T-helper 1 cell treated with Interleukin-12 subunit alpha and Interleukin-12 subunit beta and Interleukin-4 antibody, amounts not matched to agents 30 μg/mL and 1 μg/mL, for 36 hours (primary cell): Measurements from ENCODE around the gene PPFIA2.
A peak's percentile ranks its signal among the peaks of the same experiment; 100 is the strongest.

Experiments
- H3K27ac Mint-ChIP-seq: one replicate; pipeline ENCODE4 v1.8.0; 2021; ENCODE audit warnings: mild to moderate bottlenecking, mixed read lengths
- H3K27me3 Mint-ChIP-seq: one replicate; pipeline ENCODE4 v1.8.0; 2021; ENCODE audit warnings: low read depth, mixed read lengths
- H3K36me3 Mint-ChIP-seq: one replicate; pipeline ENCODE4 v1.8.0; 2021; ENCODE audit warnings: low read depth, mixed read lengths
- H3K4me1 Mint-ChIP-seq: one replicate; pipeline ENCODE4 v1.8.0; 2021; ENCODE audit warnings: low read depth, mixed read lengths
- H3K4me3 Mint-ChIP-seq: one replicate; pipeline ENCODE4 v1.8.0; 2021; ENCODE audit warnings: mild to moderate bottlenecking, moderate library complexity, mixed read lengths
- H3K9me3 Mint-ChIP-seq: one replicate; pipeline ENCODE4 v1.8.0; 2021; ENCODE audit warnings: mixed read lengths

PPFIA2 gene

DNA sequence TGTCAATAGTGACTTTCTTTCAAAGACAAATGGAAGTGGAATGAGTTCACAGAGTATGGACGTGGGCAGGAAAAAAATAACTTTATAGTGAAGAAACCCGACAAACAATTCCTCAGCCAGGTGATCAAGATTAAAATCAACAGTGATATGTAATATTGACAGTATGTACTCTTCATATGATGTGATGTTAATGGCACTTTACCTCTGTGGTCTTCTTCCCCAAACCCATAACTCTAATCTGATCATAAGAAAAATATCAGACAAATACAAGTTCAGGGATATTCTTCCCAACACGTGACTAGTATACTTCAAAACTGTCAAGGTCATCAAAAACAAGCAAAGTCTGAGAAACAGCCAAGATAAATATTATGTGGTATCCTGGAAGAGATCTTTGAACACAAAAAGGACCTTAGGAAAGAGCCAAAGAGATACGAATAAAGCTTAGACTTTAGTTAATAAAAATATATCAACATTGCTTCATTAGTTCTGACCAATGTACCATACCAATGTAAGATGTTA lies 215.5 kb downstream of the PPFIA2 start:
- Mint-ChIP-seq H3K36me3 (no peaks in the 10 kb centered on the region), H3K4me3 (no peak overlapping the region), H3K27me3 (no peaks in the 10 kb centered on the region), H3K4me1 (no peaks in the 10 kb centered on the region), H3K27ac (no peak overlapping the region), H3K9me3 (no peaks in the 10 kb centered on the region)

DNA sequence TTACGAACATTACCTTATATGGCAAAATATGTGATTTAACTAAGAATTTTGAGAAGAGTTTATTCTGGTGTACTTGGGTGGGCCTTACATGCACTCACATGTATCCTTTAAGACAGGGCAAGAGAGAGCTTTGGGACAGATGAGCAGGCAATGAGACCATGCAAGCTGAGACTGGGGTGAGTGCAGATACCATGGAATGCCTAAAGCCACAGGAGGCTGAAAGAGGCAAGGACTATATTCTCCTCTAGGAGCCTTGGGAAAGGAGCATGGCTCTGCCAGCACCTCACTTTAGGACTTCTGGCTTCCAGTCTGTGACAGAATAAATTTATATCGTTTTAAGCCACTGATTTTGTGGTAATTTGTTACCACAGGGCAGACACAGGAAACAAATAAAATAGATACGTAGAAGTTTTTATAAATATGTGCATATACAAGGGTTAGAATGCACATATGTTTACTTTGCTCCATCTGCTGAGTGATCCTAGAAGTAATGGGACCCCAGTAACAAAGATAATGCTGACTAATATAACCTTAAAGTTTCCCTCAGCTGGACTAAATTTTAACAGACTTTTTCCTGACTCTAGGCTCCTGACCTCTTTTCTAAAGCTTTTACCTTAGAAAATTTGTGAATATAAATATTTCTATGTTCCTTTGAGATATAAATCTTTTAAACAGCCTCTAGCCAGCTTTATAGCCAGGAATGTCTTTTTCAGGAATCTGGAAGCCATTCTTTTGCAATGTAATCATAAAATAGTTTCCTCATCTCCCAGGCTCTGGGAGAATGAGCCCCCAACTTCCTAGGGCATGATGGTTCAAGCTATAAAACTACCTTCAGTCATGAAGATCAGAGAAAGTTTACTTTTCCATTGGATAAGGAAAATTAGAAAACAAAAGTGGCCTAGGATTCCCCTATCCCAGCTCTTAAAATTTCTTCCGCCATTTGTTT lies 216.8 kb downstream of the PPFIA2 start:
- Mint-ChIP-seq H3K4me3 (no peak overlapping the region), H3K27ac (no peak overlapping the region), H3K27me3 (no peaks in the 10 kb centered on the region), H3K36me3 (no peaks in the 10 kb centered on the region), H3K9me3 (no peaks in the 10 kb centered on the region), H3K4me1 (no peaks in the 10 kb centered on the region)

DNA sequence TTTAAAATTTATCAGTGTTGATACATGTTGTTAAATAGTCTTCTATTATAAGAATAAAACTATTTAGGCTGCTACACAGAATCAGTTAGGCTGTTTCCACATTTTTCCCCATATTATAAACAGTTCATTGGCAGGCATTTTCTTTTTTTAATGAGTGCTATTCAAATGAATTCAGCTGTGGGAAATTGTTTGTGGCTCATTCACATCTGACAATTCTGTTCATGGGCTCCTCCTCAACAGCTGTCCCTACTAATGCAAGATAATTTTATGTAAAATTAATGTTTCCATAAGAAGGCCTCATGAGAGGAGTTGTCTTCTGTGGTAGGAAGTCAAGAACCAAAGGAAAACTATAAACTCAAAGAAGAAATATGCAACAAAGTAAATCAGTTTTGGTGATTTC lies 218.0 kb downstream of the PPFIA2 start:
- Mint-ChIP-seq H3K9me3 (no peaks in the 10 kb centered on the region), H3K4me1 (no peaks in the 10 kb centered on the region), H3K4me3 (no peak overlapping the region), H3K27me3 (no peaks in the 10 kb centered on the region), H3K36me3 (no peaks in the 10 kb centered on the region), H3K27ac (no peak overlapping the region)

DNA sequence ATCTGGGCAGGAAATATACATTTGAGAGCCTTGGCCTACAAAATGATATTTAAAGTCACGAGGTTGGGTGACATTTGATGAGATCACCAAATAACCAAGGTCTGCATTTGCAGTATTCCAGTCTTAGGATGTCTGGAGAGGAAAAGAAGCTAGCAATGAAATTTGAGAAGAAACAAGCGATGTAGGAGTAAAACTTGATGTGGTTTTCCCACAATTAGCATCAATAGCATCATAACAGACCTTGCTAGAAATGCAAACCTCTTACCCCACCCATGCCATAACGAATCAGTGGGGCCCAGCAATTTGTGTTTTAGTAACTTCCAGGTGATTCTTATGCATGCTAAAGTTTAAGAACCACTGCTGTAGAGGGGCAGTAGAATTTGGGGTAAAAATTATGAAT lies 219.9 kb downstream of the PPFIA2 start:
- H3K27ac Mint-ChIP-seq: no peak overlapping the region
- H3K4me3 Mint-ChIP-seq: no peak overlapping the region
- H3K27me3 Mint-ChIP-seq: no peaks in the 10 kb centered on the region
- no peaks in the 10 kb centered on the region for H3K4me1 Mint-ChIP-seq
- no peaks in the 10 kb centered on the region for H3K36me3 Mint-ChIP-seq
- H3K9me3 Mint-ChIP-seq: no peaks in the 10 kb centered on the region

DNA sequence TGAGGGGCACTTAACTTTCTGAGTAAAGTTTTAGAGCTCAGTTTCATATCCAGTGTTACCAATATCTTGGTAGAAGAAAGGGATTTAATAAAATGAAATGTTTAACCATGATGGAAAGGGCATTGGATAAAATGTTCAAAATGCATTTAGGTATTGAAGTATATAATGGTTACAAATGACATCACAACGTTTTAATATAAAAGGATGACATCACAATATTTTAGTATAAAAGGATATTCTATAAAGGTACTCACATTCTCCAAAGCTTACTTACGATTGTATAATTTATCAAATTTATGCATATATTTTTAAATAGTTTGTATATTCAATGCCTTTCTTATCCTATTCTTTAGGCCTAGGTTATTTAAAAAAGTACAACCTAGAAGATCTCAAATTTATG lies 226.1 kb downstream of the PPFIA2 start:
- H3K4me1 Mint-ChIP-seq: no peaks in the 10 kb centered on the region
- H3K4me3 Mint-ChIP-seq: no peak overlapping the region
- H3K27ac Mint-ChIP-seq: no peak overlapping the region

DNA sequence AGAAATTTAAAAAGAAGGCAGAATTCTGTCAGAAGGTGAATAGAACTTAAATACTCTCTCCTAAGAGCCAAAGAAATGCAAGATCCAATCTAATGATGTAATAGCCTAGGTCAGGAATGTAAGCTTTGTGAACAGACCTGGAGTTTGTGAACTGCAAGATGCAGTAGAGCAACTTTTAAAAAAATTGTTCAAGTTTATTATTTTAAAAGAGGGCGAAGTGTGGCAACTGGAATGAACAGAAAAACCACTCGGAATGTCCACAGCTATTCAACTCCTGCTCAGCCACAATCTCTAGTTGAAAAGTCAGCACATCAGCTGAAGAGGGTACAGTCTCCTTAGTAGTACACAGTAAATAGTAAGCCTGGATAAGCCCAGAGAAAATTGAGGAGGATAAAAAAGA lies 228.8 kb downstream of the PPFIA2 start:
- no peaks in the 10 kb centered on the region for H3K36me3 Mint-ChIP-seq
- H3K27me3 Mint-ChIP-seq: no peaks in the 10 kb centered on the region
- no peaks in the 10 kb centered on the region for H3K4me1 Mint-ChIP-seq
- H3K4me3 Mint-ChIP-seq: no peak overlapping the region
- no peaks in the 10 kb centered on the region for H3K9me3 Mint-ChIP-seq
- no peak overlapping the region for H3K27ac Mint-ChIP-seq

More for the DNA sequence above, 226.1 kb downstream of the PPFIA2 start:
- Mint-ChIP-seq H3K9me3 (no peaks in the 10 kb centered on the region), H3K36me3 (no peaks in the 10 kb centered on the region), H3K27me3 (no peaks in the 10 kb centered on the region)

DNA sequence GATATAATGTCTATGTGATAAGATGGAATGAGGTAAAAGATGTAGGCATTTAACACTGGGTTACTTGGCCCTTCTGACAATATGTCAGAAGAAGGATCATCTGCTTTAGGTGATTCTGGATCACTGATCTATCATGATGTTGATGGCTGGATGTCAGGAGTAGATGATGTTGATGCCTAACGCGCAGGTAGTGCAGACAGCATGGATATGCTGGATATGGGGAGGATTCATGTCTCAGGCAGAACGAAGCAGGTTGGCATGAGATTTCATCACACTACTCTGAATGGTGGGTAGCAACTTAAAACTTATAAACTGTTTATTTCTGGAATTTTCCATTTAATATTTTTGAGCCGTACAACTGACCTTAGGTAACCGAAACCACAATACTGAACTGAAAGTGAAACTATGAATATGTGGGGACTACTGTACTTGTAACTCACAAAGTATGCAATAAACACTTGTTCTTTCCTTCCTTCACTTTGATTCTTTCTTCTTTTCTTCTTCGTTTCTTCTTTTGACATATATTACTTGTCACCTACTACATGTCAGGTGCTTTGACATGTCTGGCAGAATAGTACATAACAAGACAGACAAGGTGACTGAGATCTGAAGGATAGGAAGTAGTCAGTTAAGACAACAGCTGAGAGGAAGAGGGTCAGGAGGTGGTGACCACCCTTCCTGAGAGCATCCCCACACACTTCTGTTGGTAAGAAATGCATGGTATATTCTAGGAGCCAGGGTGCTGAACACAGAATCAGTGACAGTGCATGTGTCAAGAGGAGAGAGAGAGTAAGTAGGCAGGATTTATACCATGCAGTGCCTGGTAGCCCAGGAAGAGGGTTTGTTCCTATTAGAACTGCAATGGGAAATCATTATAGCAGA lies 238.8 kb downstream of the PPFIA2 start:
- Mint-ChIP-seq H3K36me3 (no peaks in the 10 kb centered on the region), H3K4me3 (peak overlapping the region; percentile 30), H3K4me1 (peaks cover 4% of the 10 kb centered on the region), H3K9me3 (no peaks in the 10 kb centered on the region), H3K27ac (peak overlapping the region; percentile 6), H3K27me3 (no peaks in the 10 kb centered on the region)

DNA sequence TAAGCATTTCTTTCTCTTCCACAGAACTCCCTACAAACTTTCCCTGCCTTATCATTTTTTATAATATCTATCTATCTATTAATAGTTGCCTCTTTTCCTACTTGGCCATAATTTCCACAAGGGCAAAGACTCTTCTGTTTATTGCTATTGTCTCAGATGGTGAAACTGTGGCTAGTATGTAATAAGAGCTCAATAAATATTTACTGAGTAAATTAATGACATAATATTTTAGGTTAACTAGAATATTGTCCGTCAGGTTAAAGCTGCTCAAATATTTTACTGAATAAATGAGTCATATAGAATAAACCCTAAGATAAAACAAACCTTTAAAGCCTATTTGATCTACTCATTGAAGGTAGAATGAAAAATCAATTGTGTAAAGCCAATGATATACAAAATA lies 240.5 kb downstream of the PPFIA2 start:
- H3K27me3 Mint-ChIP-seq: no peaks in the 10 kb centered on the region
- H3K4me1 Mint-ChIP-seq: peaks cover 4% of the 10 kb centered on the region
- no peak overlapping the region for H3K4me3 Mint-ChIP-seq
- H3K36me3 Mint-ChIP-seq: no peaks in the 10 kb centered on the region
- H3K9me3 Mint-ChIP-seq: no peaks in the 10 kb centered on the region
- no peak overlapping the region for H3K27ac Mint-ChIP-seq

DNA sequence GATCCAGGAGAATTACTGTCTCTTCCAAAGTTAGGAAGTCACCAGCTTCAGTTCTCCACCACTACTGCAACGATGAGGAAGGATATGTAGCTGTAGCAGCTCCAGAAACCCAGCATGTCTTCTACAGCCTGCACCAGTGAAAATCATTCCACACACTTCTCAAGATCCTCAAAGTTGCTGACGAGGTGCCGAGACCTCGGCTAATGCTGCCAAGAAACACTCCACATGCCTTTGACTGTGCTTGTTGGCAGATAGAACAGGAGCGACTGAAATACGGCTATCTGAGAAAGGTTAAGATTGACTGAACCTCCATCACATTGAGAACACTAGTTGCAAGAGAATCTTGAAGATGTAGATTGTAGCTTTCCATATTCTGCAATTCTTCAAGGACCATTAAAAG lies 241.9 kb downstream of the PPFIA2 start:
- Mint-ChIP-seq H3K4me1 (peaks cover 4% of the 10 kb centered on the region), H3K4me3 (no peak overlapping the region), H3K27me3 (no peaks in the 10 kb centered on the region), H3K36me3 (no peaks in the 10 kb centered on the region), H3K27ac (no peak overlapping the region), H3K9me3 (no peaks in the 10 kb centered on the region)

DNA sequence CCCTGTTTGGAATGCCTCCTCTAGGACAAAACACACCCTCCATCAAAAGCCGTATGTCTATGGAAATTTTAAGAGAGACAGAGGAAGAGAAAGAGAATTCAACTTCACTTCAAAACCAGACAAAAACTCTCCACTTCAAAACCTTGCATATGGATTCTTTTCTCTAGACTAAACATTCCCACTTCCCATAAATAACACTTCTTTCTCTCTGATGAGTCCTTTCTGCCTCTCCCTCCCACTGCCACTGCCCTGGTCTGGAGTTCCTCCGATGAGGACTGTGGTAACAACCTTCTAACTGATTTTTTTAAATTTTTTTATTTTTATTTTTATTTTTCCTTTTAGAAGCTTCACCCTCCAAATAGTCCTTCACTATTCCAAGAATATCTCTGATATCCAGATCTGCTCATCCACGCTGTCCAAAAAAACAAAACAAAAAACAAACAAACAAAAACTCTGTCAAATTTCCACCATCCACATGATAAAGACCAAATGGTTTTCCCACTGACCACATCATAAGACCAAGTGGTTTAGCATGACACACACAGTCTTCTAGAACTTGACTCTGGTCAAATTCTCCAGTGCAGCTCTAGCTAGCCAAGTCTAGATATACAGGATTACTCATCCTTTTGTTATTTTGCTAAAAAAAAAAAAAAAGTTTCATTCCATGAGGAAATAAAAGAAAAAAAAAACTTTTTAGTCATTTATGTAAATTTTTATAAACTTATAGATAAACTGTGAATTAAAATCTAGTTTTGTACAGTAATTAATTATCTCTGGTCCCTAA lies 256.0 kb downstream of the PPFIA2 start:
- no peak overlapping the region for H3K27ac Mint-ChIP-seq
- no peaks in the 10 kb centered on the region for H3K27me3 Mint-ChIP-seq

DNA sequence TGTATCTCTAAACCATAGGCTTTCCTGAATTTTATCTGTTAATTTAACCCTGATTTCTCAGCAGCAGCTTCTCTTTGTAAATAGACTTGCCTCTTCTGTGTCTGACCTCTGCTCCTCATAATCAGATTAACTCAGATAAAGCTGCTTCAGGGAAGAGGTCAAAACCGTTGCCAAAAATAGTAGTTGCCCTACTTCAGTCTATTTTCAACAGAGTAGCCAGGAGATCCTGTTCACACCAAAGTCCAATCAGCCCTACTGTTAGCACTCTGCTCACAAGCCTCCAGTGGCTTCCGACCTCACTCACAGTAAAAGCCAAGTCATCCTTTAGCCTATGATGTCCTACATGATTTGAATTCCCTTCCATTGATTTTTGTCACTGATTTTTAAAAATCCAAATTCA lies 258.4 kb downstream of the PPFIA2 start:
- Mint-ChIP-seq H3K4me3 (no peak overlapping the region), H3K9me3 (no peaks in the 10 kb centered on the region), H3K4me1 (no peaks in the 10 kb centered on the region), H3K36me3 (no peaks in the 10 kb centered on the region), H3K27me3 (no peaks in the 10 kb centered on the region), H3K27ac (no peak overlapping the region)

More for the DNA sequence above, 256.0 kb downstream of the PPFIA2 start:
- Mint-ChIP-seq H3K36me3 (no peaks in the 10 kb centered on the region), H3K4me1 (no peaks in the 10 kb centered on the region), H3K9me3 (no peaks in the 10 kb centered on the region), H3K4me3 (no peak overlapping the region)

DNA sequence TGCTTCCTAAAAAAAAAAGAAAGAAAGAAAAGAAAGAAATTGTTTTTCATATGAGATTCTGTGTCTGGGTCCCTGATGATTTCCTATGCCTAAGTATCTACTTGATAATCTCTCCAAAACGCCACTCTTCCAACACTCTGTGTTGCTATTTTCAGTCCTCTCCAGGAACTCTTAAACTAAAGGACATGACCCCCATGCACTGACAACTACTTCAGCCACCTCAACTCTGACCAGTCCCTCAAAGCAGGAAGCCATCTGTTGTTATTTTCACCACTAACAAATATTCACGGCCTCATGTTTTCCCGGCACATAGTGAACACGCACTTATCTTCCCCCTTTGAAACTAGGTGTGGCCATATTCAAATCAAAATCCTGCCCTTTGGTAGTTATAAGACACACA lies 259.3 kb downstream of the PPFIA2 start:
- Mint-ChIP-seq H3K4me3 (no peak overlapping the region), H3K9me3 (no peaks in the 10 kb centered on the region), H3K36me3 (no peaks in the 10 kb centered on the region), H3K27ac (no peak overlapping the region), H3K27me3 (no peaks in the 10 kb centered on the region), H3K4me1 (no peaks in the 10 kb centered on the region)

DNA sequence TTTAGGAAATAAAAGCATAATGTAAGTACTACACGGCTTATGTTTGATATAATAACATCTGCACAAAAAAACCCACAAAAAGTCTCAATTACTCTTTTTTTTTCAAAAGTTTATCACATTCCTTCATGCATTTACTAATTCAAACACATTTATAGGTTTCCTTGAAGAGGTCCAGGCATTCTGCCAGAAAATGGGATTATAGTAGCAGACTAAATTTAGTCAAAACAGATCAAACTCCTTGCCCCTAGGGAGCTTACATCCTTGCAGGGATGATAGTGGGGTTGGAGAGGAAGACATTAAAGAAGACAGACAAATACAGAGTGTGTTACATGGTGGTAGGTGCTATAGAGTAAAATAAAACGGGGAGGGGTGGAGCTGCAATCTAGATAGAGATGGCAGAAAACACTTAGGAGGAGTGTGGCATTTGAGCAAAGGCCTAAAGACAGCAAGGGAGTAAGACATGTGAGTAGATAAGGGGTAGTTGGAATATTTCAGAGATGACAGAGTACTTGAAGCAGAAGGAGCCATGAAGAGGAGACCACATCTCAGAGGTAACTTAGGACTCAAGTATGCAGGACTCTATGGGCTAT lies 266.9 kb downstream of the PPFIA2 start:
- Mint-ChIP-seq H3K36me3 (no peaks in the 10 kb centered on the region), H3K27ac (no peak overlapping the region), H3K4me3 (no peak overlapping the region), H3K4me1 (no peaks in the 10 kb centered on the region), H3K27me3 (no peaks in the 10 kb centered on the region), H3K9me3 (no peaks in the 10 kb centered on the region)

DNA sequence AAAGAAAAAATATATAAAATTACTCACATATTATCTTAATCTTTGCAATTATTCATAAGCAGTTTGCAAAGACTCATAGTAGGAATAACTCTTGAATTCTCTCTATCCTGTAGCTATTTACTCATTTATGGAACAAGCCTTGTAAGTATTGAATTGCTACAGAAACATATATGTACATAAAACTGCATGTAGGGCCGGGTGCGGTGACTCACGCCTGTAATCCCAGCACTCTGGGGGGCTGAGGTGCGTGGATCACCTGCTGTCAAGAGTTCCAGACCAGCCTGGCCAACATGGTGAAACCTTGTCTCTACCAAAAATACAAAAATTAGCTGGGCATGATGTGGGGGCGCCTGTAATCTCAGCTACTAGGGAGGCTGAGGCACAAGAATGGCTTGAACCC lies 286.2 kb downstream of the PPFIA2 start:
- Mint-ChIP-seq H3K27ac (no peak overlapping the region), H3K36me3 (no peaks in the 10 kb centered on the region), H3K4me1 (no peaks in the 10 kb centered on the region), H3K9me3 (no peaks in the 10 kb centered on the region), H3K4me3 (no peak overlapping the region), H3K27me3 (no peaks in the 10 kb centered on the region)
